Measurements from ENCODE around the gene F10. TPM values are rescaled to one million over a fixed set of nuclear protein-coding genes. Genes with fewer than 3 reads are reported as not detected.

F10 gene
- total and polyA plus RNA-seq, 4 donors: 85.3 to 199 (median 117) TPM

DNA sequence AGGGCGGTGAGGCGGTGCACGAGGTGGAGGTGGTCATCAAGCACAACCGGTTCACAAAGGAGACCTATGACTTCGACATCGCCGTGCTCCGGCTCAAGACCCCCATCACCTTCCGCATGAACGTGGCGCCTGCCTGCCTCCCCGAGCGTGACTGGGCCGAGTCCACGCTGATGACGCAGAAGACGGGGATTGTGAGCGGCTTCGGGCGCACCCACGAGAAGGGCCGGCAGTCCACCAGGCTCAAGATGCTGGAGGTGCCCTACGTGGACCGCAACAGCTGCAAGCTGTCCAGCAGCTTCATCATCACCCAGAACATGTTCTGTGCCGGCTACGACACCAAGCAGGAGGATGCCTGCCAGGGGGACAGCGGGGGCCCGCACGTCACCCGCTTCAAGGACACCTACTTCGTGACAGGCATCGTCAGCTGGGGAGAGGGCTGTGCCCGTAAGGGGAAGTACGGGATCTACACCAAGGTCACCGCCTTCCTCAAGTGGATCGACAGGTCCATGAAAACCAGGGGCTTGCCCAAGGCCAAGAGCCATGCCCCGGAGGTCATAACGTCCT is 26.4 kb downstream of the F10 start:
- WGBS: 98% methylated on average over 38 of the region's 38 CpGs
- Histone ChIP-seq H3K27ac (ENCODE audit: low read depth in 1 of 2, low read length in 2 of 2) (peak overlapping the region; percentile 81 to 90), H3K4me3 (ENCODE audit: low read depth in 1 of 3, low read length in 3 of 3) (no peak overlapping the region), H3K9ac (ENCODE audit: low read depth in 1 of 2, low read length in 2 of 2) (no peak overlapping the region), H3K4me1 (ENCODE audit: control insufficient read depth in 4 of 4, insufficient read depth in 4 of 4, low read length in 3 of 4) (peaks cover 7 to 34% (median 20%) of the 10 kb centered on the region in 4 donors), H3K9me3 (ENCODE audit: control insufficient read depth in 4 of 4, low read length in 3 of 4) (no peaks in the 10 kb centered on the region), H3K27me3 (ENCODE audit: control insufficient read depth in 4 of 4, insufficient read depth in 4 of 4, low read length in 3 of 4) (no peaks in the 10 kb centered on the region), H3K36me3 (ENCODE audit: control insufficient read depth in 4 of 4, insufficient read depth in 3 of 4, low read depth in 1 of 4, low read length in 3 of 4) (peaks cover 0 to 6% (median 2%) of the 10 kb centered on the region in 4 donors)
- TF ChIP-seq RXRA (IDR thresholded peaks at IDR 0.05) (no peak), FOXA2 (IDR thresholded peaks at IDR 0.05) (no peak), MAX (IDR thresholded peaks at IDR 0.05) (no peak)
- TF ChIP-seq, protein P1, sequence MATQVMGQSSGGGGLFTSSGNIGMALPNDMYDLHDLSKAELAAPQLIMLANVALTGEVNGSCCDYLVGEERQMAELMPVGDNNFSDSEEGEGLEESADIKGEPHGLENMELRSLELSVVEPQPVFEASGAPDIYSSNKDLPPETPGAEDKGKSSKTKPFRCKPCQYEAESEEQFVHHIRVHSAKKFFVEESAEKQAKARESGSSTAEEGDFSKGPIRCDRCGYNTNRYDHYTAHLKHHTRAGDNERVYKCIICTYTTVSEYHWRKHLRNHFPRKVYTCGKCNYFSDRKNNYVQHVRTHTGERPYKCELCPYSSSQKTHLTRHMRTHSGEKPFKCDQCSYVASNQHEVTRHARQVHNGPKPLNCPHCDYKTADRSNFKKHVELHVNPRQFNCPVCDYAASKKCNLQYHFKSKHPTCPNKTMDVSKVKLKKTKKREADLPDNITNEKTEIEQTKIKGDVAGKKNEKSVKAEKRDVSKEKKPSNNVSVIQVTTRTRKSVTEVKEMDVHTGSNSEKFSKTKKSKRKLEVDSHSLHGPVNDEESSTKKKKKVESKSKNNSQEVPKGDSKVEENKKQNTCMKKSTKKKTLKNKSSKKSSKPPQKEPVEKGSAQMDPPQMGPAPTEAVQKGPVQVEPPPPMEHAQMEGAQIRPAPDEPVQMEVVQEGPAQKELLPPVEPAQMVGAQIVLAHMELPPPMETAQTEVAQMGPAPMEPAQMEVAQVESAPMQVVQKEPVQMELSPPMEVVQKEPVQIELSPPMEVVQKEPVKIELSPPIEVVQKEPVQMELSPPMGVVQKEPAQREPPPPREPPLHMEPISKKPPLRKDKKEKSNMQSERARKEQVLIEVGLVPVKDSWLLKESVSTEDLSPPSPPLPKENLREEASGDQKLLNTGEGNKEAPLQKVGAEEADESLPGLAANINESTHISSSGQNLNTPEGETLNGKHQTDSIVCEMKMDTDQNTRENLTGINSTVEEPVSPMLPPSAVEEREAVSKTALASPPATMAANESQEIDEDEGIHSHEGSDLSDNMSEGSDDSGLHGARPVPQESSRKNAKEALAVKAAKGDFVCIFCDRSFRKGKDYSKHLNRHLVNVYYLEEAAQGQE (IDR thresholded peaks at IDR 0.05): no peak
- DNase-seq (ENCODE audit: low spot score): no peak

GRCh38 chr13:113149711-113150549 is 27.3 kb downstream of the F10 start:
- H3K9ac ChIP-seq (ENCODE audit: low read depth in 1 of 2, low read length in 2 of 2): peak overlapping the region; percentile 11 to 17
- no peak for DNase-seq (ENCODE audit: low spot score)
- H3K27ac ChIP-seq (ENCODE audit: low read depth in 1 of 2, low read length in 2 of 2): peak overlapping the region; percentile 81 to 90
- H3K4me1 ChIP-seq (ENCODE audit: control insufficient read depth in 4 of 4, insufficient read depth in 4 of 4, low read length in 3 of 4): peaks cover 9 to 39% (median 23%) of the 10 kb centered on the region in 4 donors
- H3K36me3 ChIP-seq (ENCODE audit: control insufficient read depth in 4 of 4, insufficient read depth in 3 of 4, low read depth in 1 of 4, low read length in 3 of 4): peaks cover 0 to 5% (median 0%) of the 10 kb centered on the region in 4 donors
- WGBS: 63% methylated on average over 26 of the region's 26 CpGs
- no peaks in the 10 kb centered on the region for H3K27me3 ChIP-seq (ENCODE audit: control insufficient read depth in 4 of 4, insufficient read depth in 4 of 4, low read length in 3 of 4)
- no peaks in the 10 kb centered on the region for H3K9me3 ChIP-seq (ENCODE audit: control insufficient read depth in 4 of 4, low read length in 3 of 4)
- TF ChIP-seq ZBTB33 (IDR thresholded peaks at IDR 0.05) (peak; percentile 47), FOXA2 (IDR thresholded peaks at IDR 0.05) (peak; percentile 53), SP1 (IDR thresholded peaks at IDR 0.05) (peak; percentile 92), YY1 (IDR thresholded peaks at IDR 0.05) (peak; percentile 85), HNF4G (IDR thresholded peaks at IDR 0.05) (peak; percentile 58), EGR1 (IDR thresholded peaks at IDR 0.05; ENCODE audit: low read depth in 2 of 2) (peak in 1 of 2 donors; percentile 35), FOXA1 (IDR thresholded peaks at IDR 0.05) (peak; percentile 61), ATF3 (IDR thresholded peaks at IDR 0.05) (peak; percentile 21), MAX (IDR thresholded peaks at IDR 0.05) (no peak), TAF1 (conservative IDR thresholded peaks at IDR 0.05) (no peak), NR2F2 (IDR thresholded peaks at IDR 0.05) (peak; percentile 12), RXRA (IDR thresholded peaks at IDR 0.05) (peak; percentile 92), RAD21 (IDR thresholded peaks at IDR 0.05) (peak; percentile 52 to 53), GABPA (IDR thresholded peaks at IDR 0.05 in 1 of 2, conservative IDR thresholded peaks at IDR 0.05 in 1 of 2) (peak in 1 of 2 donors; percentile 18), HNF4A (conservative IDR thresholded peaks at IDR 0.05) (peak; percentile 88 to 90), JUND (IDR thresholded peaks at IDR 0.05) (peak; percentile 40 to 63)
- TF ChIP-seq, protein P1 (IDR thresholded peaks at IDR 0.05): peak; percentile 81
- TF ChIP-seq, protein P2, sequence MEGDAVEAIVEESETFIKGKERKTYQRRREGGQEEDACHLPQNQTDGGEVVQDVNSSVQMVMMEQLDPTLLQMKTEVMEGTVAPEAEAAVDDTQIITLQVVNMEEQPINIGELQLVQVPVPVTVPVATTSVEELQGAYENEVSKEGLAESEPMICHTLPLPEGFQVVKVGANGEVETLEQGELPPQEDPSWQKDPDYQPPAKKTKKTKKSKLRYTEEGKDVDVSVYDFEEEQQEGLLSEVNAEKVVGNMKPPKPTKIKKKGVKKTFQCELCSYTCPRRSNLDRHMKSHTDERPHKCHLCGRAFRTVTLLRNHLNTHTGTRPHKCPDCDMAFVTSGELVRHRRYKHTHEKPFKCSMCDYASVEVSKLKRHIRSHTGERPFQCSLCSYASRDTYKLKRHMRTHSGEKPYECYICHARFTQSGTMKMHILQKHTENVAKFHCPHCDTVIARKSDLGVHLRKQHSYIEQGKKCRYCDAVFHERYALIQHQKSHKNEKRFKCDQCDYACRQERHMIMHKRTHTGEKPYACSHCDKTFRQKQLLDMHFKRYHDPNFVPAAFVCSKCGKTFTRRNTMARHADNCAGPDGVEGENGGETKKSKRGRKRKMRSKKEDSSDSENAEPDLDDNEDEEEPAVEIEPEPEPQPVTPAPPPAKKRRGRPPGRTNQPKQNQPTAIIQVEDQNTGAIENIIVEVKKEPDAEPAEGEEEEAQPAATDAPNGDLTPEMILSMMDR (IDR thresholded peaks at IDR 0.05; ENCODE audit: low read depth, low read length, missing input control): no peak
- H3K4me3 ChIP-seq (ENCODE audit: low read depth in 1 of 3, low read length in 3 of 3): peak overlapping the region in 1 of 3 donors; percentile 15
